HL-60/S4 (cell line): ENCODE data around the gene HHAT.

Source experiments
- in situ Hi-C: fragments of 300-500 bp; cut with MboI; formaldehyde crosslinking; loops from 2 replicates; pipeline ENCODE4 v1.14.3; 2022; ENCODE audit warnings: low sequenced_read_pairs

Gene HHAT

DNA sequence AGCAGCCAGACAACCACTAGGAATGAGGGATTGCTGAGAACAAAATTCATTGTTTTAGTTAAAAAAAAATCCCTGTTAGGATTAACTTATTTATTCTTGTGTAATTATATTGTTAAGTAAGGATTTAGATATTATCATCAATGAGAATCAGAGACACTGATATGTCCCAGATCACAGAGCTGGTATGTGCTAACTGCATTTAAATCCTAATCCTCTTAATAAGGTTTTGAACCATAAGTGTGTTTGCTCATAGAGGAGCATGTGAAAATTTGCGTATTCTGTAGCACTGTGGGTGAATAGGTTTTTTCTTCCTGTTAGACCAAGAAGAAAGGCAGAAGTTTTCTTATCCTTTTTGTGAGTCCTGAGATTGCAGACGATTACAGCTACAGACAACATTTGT lies 147.1 kb downstream of the HHAT start:
- in situ Hi-C loops, result no loop called here

DNA sequence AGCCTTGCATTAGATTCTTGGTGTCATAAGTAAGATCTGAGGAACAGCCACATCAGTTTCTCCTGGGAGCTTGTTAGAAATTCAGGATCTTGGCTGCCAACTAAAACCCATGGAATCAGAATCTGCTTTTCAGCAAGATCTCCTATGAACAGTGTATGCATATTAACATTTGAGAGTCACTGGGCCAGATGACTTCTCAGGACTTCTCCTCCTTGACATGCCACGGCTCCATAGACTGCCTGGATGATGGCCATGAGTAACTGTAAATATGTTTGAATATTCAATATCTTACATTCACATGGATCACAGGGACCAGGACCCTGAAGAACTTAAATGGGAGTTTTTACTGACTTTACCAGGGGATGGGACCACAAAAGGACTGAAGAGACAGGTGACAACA lies 148.0 kb downstream of the HHAT start:
- in situ Hi-C loops, result no loop called here

DNA sequence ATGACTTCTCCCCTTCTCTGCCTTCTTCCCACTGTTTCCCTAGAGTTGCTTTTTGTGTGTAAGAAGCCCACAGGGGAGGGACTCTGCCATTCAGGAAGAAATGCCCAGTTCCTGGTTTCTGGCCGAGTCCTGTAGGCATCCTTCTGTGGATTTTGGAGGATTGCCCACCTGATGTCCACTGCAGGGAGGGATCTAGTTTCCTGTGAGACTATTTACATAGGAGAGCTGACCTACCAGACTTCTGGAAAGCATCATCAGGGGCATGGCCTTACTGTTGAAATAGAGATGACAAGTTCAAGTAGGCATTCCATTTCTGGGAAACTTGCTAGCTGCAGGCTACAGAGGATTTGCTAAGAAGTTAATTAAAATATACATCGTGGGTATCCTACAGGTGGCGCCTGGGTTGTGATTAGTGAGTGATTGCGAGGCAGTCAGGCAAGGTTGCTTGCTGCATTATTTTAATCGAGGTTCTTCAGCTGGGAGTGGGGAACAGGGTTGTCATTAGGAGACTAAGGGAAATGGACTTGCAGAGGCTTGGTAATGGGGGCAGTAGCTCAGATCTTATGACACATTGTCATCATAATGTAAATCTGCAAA lies 148.7 kb downstream of the HHAT start:
- in situ Hi-C loops, result no loop called here

DNA sequence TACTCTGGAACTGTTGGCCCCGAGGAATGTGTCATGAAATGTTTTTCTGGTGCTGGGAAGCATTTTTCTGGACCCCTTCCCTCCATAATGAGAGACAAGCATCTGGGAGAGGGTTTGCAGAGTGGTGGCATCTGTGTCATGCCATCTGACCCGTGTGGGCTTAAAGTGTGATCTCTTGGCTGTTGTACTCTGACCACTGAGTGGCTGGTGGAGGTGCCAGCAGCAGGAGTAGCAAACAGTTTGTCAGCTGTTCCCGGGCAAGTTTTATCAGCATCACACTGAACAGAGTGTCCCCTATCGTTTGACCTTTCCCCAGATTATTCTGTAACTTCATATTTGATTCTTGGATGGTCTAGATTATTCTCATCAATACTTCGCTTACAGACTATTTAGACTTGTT lies 150.1 kb downstream of the HHAT start:
- in situ Hi-C loops, result no loop called here

DNA sequence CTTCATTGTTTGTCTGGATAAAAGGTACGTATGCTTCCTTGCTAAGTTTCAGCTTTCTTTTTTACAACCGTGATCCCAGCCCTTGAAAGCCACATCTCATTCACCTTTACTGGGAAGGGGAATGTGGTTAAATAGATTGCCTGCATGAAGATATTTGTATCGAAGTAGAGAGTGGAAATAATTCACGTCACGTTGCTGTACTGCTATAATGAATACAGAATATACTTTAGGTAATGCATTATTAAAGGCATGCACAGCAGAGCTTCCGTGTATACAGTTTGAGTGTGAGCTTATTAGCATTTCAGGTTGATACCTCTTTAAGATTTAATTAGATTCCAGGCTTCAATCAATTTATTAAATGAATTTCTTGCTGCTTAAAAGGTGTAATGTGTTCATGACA lies 153.8 kb downstream of the HHAT start:
- in situ Hi-C loops, result no loop called here

DNA sequence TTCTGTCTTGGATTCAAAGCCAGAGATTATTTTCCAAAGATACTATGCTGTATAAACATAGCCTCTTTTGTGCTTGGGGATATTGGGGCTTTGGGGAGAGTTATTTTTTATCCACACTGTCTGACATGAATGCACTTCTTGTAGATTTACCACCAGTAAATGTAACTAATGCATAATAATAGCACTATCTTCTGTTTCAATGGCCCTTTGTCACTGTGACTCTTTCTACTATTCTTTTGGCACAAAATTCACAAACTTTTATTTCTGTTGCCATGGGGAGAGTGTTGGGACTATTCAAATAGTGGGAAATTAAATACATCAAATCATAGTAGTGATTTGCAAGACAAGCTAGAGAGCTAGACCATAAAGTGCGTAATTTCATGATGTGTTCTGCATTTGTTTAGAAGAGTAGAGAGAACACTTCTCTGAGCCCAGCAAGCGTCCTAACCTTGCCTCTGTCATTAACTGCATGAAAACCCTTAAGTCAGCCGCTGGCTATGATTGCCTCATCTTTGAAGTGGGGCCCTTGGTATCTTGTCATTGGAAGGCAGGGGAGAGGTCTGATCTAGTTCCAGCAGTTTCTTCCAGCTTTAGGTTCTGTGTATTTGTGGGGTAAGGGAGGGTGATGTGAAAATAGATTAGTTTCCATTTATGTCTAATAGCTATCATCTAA lies 154.4 kb downstream of the HHAT start:
- in situ Hi-C loops, result no loop called here

DNA sequence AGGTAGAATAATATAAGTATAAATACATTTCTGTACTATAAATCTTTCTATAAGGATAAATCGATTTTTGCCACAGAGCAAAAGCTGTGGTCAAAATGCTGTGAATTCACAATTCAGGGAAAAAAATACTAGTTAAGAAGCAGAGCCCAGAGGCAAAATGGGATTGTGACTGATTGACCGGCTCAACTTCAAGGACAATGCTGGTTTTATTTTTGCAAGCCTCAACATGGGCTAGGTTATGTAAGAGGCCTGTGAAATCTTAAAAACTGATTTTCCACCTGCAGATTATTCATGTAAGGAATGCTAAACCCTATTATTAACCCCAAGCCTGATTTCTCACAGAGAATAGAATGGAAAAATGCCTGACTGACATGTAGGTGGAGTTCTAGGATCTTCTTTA lies 155.1 kb downstream of the HHAT start:
- in situ Hi-C loops, result no loop called here

DNA sequence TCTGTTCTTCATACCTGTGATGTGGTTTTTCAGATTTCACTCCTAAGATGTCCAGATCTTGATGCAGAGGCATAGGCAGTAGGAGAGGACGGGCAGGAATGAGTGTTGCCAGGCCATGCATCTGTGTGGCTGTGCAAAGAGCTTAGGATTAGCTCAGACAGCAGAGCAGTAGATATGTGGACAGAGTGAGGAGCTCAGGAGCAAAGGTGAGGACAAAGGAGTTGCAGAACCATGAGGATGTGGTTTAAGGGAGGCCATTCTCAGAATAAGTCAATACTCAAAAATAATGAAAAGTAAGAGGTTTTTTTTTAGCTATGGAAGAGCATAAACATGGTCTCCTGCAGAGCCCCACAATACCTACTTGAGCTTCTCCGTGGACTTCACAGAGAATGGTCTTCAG lies 158.3 kb downstream of the HHAT start:
- in situ Hi-C loops, result no loop called here

DNA sequence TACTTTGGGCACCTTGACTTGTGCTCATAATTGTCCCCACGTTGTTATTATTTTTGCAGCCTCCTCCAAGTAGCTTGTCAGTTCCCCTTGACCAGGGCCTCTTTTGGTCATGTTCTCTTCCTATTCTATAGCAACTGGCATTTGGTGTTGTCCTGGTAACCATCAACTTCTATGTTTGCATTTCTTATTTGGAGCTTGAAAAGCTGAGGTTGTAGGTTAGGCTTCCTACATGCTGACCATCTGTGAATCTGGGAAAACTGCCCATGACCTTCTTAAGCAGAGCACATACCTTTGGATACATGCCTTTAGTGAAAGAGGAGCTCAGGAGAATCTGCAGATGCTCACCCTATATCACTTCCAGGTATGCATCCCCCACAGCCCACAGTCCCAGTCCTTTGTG lies 160.8 kb downstream of the HHAT start:
- in situ Hi-C loops, result no loop called here

DNA sequence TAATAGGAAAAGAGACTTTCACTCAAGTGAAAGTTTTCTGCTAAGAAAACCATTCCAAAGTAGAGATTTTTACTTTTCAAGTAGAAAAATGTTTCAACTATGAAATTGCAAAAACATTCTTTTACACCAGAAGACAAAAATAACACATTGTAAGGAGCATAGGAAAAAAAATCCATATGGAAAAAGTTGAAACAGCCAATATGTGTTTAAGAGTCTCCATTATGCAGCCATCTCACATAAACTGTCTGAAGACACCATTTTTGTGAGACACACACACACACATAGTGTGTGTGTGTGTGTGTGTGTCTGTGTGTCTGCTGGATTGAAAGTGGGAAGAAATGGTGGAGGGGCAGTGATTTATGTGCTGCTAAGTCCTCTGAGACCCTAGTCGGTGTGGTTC lies 162.1 kb downstream of the HHAT start:
- in situ Hi-C loops, result no loop called here

DNA sequence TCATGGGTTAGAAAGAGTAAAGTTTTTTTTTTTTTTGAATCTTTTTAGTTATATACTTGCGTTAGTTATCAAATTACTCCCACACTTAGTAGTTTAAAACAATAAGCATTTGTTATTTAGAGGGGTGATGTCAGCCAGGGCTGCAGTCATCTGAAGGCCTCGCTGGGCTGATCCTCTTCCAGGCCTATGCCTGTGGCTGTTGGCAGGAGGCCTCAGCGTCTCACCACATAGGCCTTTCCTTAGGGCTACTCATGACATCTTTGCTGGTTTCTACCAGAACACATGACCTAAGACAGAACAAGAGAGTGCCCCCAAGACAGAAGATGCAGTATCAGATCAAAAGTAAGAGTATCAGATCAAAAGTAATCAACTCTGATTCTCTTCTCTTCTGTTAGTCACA lies 167.4 kb downstream of the HHAT start:
- in situ Hi-C loops, result no loop called here

DNA sequence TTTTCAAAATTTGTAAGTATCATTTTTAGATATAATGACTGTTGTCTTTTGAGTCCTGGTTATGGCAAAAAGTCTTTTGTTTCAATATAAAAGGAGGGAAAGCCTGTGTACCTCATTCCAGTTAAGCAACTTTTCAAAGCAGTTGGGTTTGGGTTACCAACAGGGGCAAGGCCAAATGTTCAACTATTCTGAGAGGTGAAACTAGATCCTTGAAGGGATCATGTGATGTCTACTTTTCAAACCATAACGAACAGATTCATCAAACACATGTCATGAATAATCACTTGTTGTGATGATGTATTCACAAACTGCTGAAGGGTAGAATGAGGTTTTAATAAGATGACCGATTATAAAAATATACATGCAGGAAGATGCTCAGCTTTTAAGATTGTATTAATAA lies 171.3 kb downstream of the HHAT start:
- in situ Hi-C loops, result no loop called here

DNA sequence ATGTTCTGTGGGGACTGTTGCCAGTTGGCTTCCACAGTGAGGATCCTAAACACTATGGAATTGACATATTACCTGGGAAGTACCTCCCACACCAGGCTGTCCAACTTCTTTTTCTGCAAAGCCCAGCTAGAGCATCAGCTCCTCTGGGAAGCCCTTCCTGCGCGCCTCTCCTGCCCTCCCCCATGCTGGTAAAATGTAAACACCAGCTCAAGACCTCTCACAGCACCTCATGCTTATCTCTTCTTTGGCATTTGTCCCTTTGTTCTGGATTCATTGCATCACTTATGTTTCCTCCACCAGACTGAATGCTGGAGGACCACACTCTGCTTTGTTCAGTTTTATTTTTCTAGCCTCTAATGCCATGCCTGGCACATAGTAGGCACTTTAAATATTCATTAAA lies 172.1 kb downstream of the HHAT start:
- in situ Hi-C loops, result no loop called here

DNA sequence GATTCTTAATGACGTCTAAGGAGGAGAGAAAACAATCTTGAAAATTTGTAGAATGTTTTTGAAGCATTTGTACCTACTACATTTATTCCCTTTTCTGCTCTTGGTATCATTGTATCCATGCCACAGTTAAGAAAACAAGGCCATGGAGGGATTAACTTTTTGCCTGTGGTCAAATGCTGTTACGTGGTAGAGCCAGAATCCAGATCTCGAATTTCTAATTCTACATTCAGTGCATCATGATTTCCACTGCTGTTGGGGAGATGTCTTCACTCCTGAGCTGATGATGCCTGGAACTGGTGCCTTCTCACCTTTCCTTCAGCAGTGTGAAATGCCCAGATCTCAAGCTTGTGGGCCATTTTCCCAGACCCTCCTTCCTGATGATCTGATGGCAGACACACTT lies 175.6 kb downstream of the HHAT start:
- in situ Hi-C loops, result no loop called here

DNA sequence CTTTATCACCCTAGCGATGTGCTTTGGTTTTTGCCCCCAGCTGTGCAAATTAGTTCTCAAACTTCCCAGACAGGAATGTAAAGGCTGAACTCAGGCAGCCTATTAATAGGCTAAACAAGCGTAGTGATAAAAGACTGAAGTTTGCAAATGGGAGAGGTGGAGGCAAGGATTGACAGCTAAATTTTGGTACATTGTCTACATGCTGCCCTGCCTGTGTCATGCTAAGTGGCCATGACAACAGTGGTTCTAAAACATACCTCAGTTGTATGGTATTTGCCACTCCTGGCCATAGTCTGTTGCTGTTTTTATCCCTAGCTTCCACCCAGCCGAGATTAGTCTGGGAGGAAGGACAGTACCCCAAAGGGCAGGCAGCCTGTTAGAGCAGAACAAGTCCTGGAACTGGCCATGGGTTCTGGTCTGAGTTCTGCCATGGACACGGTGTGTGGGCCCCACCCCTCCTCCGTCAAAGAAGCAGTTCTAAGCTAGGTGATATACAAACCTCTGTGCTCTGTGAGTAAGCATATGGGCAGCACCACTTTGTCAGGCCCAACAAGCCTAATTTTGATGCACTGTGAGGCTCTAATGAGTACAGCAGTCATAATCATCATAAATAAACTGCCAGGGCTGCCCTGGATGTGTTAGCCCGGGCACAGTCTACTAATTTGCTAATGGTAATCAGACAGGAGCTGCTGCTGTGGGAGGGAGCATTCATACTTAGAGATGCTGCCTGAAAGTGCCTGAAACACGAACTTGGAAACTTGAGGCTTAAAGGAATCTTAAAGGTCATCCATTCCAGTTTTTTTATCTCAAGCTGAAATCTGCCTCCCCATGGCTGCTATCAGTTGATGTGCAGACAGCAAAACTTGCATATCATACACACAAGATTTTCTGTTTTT lies 177.1 kb downstream of the HHAT start:
- in situ Hi-C loops, result no loop called here

DNA sequence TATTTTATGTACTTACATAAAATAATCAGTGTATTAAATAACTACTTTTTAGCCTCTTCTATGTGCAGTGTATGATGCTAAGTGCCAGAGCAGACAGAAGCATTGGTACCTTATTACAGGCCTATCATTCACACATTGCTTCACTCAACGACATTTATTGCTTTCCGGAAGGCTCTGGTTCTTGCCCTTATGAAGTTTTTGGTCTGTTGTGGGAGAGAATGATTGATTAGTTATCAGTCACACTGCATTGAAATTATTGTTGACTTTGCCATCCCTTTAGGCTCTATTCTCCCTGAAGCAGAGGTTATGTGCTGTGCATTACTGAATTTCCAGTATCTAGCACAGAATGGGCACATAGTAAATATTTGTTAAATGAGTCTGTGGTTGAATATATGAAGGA lies 178.0 kb downstream of the HHAT start:
- in situ Hi-C loops, result no loop called here

DNA sequence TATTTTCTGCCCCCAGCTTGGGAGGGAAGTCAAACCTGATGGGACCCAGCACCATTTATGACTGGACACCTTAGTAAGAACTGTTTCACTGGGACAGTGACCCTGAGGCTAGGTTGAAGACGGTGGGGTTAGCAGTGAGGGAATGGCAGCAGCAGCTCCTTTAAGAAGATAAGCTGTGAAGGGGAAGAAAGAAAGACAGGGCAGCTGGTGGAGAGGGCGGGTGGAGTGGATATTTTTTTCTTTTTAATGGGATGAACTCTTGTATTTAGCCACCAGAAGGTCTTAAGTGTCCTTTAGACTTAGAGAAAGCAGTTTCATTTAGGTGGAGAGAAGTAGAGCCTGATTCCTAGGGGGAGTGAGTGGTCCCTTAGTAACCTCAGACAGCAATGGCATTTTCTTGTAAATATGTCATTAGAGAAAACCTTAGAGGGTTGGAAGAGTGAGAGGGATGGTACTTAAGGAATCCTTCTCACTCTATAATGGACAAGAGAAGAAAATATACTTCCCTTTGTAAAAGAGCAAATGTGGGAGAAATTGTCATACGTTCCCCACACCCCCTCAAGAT lies 187.5 kb downstream of the HHAT start:
- in situ Hi-C loops, result no loop called here

DNA sequence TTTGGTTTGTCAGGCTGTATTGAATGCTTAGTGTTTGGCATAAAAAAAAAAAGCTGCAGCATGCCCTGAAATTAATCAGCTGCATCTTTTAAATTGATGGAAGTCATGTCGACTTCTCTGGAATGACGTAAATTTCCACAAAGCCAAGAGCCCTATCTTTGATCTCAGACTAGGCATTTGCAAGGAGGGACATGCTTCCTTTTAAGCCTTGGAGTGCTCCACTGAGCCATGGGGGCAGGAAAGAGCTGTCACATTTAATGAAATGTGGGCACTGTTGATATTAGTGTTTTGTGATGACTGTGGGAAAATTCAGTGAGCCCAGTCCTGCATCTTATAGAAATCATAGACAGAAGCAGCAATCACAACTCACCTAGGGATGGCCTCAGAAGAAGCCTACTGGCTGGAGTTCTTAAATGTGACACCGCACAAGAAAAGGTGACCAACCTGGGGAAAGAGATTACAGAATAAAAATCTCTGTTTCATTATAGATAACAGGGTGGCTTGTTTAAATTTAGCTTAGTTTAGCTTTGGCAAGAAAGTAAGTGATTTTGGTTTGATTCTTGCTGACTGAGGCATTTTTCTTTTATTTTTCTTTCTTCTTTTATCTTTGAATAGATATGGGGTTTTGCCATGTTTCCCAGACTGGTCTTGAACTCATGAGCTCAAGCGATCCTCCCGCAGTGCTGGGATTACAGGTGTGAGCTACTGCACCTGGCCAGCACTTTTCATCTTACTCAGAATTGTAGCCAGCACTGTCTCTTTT lies 188.2 kb downstream of the HHAT start:
- in situ Hi-C loops, result no loop called here

DNA sequence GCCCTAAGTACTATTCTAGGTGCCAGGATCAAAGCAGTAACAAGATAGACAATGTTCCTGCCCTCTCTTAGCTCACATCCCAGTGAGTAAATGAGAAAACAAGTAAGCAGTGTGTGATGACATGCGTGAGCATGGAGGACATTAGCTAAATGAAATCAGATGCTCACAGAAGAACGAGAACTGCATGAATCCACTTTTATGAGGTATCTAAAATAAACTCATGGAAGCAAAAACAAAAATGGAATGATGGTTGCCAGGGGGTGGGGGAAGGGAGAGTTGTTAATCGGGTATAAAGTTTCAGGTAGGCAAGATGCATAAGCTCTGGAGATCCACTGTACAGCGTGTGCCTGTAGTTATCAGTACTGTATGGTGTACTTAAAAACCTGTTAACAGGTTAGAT lies 195.1 kb downstream of the HHAT start:
- in situ Hi-C loops, result no loop called here

DNA sequence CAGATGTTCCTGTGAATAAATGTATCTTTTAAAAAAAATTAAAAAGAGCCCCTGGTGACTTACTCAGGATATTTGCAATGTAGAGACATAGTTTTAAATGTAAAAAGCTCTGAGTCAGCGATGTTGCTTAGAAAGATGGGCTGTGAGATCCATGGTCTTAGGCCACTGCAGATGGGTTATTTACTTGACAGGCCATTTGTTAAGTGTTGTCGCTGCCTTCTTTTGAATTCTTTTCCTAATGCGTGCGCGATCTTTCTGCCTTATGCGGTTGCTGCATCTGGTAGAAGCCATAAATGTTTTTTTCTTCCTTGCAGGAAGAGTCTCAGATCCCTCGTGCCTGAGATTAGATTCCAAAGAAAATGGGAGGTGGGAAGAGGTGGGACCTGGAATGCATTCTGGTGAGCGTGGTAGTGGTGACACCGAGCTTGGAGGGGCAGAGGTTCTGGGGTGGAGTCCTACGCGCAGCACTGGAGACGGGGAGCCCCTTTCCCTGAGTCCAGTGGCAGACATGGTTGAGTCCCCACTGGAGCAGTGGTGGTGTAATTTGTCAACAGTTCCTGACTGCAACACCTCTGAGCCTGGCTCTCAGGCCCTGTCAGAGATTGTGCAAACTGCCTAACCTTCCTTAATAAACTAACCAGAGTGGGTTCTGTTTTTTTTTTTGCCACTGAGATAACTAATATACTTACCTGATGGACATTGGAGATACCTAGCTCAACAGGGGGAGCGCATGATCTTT lies 197.2 kb downstream of the HHAT start:
- in situ Hi-C loops, result no loop called here
